Activated CD8-positive, alpha-beta memory T cell treated with anti-CD3 and anti-CD28 coated beads for 24 hours (primary cell): ENCODE data around the gene VEZF1.

Experiments
- DNase-seq: peaks from one replicate; pipeline ENCODE4 v3.0.0-alpha.2; 2020

VEZF1 gene

DNA sequence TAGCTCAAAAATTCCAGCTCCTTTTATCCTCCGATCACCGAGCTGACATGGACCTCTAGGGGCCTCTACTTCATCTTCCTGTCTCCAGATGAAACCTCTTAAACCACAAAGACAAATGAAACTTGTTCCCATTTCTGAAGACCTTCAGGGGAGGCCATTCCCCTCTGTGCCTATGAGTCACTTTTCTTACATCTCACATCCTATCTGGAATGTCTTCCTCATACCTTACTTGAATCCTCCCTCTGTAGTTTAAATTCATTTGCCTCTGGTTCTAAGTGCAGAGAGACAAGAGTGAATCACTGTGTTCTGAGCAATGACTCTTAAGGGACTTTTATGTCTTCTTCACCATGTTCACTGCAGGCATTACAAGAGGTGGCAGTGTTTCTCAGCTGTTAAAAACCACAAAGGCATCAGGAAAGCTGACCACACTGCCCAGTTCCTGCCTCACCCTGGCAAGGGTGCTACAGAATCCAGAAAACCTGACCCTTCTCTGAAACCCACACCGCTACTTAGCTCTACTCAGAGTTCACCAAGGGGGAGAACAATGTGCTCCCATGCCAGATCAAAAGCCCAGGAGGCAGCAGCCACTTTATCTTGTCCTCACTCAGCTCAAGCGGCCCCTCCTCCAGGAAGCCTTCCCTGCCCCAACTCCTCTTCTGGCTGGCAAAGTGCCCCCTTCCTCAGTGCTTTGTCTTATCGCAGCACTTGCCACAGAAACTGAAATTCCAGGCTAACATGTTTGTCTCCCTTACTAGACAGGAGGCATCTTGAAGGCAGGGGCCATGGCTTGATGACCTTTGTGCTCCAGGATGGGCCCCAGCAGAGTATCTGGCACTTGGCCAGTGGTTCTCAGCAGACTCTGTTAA lies 39.3 kb downstream of the VEZF1 start:
- DNase-seq, result no peak

DNA sequence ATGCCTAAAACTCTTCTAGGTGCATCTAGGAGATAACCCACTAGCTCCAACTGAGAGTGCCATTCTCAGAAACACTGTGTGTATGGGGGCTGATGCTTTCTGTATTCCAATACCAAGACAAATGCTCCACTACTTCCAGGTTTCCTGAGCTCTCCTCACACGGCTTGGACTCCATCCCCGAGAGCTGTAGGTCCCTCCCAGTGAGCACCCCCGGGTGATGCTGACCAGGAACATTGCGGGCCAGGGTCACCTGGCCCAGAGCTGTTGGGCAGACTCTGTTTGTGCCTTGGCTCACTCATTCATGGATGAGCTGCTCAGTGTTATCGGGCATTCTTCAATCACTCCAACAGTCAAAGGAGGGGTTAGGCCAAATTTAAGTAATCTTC lies 39.9 kb downstream of the VEZF1 start:
- DNase-seq, result no peak

DNA sequence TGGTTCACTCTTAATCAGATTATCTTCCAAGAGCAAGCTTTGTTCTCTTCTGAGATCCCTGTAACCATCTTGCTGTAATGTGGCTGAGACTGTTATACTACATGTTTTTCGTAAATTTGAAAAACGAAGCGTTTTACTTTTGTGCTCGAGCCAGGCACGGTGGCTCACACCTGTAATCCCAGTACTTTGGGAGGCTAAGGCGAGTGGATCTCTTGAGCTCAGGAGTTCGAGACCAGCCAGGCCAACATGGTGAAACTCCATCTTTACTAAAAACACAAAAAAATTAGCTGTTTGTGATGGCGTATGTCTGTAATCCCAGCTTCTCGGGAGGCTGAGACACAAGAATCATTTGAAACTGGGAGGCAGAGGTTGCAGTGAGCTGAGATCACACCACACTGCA lies 40.7 kb downstream of the VEZF1 start:
- DNase-seq, result no peak

DNA sequence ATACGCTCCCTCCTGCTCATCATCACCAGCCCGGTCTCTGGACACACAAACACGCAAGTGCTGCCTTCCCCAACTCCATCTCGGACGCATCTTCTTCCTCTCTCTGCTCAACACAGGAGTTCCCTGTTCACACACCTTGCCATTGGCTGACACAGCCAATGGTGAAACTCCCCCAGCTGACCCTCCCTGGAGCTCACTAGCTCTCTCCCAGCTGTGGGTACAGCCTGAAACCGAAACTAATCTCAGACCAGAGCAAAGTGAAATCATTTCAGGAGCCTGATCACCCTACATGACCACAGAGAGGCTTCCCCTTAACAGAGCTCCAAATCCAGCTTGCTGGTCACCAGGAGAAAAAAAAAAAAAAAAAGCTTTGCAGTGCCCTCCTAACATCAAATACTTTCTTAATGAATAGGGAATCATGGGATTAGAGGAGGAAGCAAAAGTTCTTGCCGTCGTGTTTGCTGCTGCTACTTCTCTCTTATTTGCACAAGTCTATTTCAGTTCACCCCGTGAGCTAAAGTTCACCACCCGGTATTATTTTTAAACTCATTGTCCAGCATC lies 41.2 kb downstream of the VEZF1 start:
- no peak for DNase-seq

DNA sequence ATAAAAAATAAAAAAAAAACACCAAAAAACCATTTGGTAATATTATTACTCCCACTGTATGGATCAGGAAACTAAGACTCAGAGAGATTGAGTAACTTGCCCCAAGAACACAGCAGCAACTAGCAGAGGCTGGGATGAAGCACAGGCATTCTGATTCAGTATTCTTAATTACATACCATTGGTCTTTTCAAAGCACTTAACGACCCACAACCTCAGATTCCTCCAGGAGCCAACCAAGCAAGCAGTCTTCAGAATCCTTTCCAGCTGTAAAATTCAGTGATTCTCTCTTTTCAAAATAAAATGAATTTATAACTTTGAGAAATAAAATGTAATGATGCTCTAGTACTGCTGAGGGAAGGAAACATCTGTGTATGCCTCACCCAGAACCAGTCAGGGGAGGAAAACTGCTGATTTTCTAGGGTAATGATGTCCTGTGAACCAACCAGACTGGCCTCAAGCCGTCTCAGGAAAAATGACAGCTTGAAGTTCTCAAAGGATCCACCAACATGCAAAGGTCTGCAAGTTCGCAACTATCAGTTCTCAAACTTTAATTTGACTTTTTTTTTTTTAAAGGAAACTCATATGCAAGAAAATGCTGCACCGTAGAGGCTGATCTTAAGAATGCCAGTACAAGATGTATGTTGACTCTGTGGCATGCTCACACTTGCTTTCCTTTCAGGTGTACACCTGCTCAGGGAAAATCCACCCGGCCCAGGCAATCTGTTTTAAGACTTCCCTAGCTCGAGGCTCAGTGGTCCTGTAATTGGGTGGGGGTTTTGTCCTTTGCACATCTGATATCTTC lies 41.9 kb downstream of the VEZF1 start:
- no peak for DNase-seq

DNA sequence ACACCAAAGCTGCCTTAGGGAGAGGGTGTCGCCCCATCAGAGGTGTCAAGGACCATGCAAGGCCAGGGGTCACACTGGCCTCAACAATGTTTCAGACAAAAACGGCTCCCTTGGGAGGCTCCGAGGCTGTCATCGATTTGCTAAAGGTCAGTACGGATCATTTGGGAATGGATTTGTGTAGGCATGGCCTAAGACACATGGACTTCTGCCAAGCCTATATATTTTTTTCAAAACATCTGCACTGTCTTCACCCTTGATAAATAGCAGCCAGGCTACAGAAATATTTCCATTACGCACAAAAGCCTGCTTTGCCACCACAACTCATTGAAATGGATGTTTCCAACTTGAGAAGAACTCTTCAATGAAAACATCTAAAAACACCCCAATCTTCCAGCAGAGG lies 43.1 kb downstream of the VEZF1 start:
- DNase-seq, result no peak

DNA sequence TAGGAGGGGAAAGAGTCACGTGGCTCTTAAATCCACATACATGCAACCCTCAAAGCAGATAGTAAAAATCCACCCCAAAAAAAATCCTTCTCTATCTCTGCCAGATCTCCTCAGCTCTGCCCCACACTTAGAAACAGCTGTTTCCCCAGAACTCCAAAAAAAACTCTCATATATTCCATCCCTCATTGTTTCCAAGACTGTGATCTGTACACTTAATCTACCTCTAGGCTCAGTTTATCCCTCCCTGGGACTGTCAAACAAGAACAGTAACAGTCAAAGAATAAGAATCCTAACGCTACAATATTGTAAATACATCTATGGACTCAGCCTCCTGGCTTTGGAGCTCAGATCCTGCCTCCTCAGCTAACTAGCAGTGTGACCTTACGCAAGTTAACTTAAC lies 44.4 kb downstream of the VEZF1 start:
- DNase-seq, result no peak

DNA sequence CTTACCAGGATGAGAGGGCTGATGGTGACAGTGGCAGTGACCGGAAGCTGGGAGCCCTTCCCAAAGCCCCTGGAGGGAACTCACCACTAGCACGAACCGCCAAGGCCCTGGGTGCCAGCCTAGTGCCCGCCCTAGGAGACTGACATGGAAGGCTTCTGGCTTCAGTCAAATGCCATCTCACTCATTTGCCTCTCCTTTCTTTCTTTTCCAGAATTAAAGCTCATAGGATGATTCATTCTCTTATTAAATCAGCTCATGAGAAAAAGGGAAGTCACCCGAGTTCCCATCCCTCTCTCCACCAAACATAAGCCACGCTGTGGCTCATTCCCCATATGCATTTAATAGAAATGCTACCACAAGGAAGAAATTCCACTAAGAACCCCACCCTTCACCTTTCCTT lies 44.9 kb downstream of the VEZF1 start:
- DNase-seq, result no peak

DNA sequence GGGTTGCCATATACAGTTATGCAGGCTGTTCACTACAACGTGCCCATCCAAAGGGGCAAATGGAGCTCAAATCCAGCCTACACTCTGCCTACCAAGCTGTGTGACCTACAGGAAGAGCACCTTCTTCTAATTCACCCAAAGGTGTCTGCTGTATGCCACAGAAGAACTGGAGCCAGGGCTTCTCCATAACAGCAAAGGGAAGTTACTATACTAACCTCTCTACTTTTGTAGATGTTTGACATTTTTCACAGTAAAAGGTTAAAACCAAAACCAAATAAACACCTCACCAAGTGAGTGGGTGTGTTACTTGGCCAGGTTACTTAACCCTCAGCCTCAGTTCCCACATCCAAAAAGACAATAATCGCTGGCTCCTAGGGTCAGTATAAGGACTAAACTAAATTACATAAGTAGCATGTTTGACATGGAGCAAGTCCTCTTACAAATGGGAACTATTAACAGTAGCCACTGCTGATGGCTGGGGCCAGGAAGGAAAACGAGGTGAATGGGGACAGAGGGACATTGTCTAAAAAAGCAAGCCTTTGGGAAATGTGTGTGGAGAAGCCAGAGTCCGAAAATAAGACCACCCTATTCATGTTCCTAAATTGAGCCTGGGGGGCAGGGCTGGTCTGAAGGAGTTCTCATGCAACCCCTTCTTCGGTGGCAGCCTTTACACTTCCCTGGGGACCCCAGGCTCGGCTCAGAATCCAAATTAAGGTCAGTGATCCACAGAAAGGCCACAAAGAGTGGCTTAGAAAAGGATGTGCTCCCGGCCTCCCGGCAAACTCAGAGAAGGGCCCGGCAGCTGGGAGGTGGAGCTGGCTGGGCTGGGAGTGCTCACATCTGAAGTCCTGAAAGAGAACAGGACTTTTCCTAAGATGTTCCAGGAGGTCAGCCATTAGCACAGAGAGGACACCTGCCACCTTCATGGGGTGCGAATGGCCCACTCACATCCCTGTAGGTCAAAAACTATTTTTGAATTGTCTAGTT lies 46.4 kb downstream of the VEZF1 start:
- no peak for DNase-seq

DNA sequence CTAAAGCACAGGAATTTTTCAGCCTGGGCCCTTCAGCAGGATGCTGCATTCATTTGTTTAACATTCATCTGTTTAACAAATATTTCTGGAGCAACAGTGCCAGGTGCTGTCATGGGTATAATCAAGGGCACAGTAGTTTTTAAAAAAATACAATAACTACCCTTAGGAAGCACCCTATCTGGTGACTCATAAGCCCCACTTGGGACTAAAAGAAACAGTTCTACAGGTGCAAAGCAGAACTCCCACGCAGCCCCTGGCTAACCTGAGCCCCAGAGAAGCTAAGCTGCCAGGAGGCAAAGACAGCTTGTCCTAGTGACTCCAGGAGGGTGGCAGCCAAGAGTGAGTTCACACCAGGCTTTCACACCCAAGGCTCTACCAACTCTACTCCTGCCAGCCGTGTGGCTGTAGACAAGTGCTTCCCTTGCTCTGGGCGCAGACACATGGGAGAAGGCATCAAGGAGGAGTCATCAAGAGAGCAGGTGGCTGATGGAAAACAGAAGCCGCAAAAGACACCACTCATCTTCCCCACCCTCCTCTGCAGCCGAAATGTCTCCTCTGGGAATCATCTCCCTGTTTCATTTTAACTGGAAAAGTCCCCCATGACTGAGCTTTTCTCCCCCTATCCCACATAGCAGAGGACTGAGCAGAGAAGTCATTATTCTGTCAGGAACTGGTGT lies 47.3 kb downstream of the VEZF1 start:
- no peak for DNase-seq

DNA sequence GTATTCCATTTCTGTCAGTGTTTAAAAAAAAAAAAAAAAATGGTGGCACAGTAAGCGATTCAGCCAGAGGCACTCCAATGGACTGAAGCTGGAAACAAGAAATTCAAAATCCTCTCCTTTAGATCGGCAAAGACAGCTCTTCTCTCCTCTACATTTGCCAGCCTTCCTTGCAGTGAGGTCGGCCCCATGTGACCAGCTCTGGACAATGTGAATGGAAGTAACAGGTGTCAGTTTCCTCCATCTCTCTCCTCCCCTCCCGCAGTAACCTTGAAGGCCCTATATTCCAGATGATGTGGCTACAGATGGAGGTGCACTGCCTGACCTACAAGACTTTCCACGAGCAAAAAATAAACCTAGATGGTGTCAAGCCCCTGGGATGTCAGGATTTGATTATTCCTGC lies 47.8 kb downstream of the VEZF1 start:
- DNase-seq, result no peak

DNA sequence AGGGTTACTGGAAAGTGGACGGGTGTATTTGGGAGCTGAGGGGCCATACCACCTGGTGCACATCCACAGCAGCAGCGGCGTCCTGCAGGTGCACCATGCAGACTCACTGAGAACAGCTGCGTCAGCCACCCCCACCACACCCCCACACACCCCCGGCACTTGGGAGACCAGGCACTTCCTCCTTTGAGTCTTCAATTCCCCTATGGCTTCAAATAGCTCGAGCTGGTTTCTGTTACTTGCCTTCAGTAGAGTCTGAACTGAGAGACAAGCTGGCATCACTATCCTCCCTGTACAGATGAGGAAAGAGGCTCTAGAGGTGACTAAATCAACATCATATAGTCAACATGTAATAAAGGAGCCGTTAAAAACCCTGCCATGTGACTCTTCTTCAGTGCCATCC lies 48.3 kb downstream of the VEZF1 start:
- DNase-seq, result no peak

DNA sequence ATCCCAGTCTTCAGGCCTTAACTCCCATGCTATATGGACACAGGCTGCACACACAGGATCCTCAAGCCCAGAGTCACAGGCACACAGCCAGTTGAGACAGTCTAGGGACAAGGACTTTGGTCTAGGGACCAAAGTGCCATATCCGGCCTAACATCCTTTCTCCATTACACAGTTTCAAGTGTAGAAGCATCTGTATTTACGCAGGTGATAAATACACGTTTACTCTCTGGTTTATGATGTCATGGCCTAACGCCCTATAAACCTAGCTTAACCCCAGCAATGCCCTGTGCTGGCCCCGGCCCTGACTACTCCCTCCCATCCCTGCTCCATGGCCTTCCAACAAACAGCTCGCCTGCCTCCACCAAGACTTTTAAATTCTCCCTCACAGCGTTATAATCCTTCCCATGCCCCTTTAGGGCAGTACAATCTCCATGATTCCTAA lies 50.0 kb downstream of the VEZF1 start:
- no peak for DNase-seq

DNA sequence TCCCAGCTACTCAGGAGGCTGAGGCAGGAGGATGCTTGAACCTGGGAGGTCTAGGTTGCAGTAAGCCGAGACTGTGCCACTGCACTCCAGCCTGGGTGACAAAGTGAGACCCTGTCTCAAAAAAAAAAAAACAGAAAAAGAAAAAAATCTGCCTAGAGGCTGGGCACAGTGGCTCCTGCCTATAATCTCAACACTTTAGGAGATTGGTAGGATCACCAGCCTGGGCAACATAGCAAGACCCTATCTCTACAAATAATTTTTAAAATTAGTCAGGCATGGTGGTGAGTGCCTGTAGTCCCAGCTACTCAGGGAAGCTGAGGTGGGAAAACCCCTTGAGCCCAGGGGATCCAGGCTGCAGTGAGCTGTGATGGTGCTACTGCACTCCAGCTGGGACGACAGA lies 50.6 kb downstream of the VEZF1 start:
- no peak for DNase-seq

DNA sequence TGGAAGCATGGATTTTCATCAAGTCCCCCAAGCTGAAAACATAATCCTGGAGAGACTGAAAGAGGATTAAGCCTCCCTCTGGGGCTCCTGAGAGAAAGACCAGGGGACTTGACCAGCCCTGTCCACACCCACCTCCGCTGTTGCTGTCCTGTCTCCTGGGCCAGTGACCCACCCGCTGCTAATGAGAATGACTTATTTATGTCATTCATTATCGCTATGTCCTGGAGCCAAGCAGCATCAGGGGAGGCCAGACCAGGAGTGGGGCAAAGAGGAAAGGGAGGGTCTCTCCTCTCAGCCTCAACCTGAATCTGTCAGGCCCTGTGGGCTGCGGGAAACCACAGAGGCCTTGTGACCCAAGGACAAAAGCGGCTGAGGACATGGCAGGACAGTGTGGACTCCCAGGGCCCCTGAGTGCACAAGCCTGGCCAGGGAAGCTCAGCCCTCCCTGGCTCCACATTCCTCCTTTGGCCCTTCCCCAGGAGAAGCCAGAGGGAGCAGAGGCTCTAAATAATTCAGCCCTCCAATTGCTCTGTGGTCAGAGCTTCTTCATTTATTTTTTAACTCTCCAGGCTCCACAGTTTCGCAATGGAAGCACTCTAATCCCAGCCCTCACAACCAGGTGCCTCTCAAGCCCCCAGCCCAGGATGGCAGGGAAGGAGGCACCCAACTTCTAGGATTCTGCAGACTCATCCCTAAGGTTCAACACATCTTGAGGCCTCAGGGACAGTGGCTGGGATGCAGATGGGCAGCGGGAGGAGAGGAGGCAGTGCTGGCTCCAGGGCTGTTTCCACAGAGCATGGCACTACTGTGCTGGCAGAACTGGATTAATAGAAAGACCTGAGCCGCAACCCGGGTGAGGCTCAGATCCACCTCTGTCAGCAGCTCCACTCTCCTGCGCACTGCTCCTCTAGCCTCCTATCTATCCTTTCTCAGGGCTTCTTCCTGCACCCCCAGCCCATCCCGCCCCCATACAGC lies 51.9 kb downstream of the VEZF1 start:
- DNase-seq, result no peak

DNA sequence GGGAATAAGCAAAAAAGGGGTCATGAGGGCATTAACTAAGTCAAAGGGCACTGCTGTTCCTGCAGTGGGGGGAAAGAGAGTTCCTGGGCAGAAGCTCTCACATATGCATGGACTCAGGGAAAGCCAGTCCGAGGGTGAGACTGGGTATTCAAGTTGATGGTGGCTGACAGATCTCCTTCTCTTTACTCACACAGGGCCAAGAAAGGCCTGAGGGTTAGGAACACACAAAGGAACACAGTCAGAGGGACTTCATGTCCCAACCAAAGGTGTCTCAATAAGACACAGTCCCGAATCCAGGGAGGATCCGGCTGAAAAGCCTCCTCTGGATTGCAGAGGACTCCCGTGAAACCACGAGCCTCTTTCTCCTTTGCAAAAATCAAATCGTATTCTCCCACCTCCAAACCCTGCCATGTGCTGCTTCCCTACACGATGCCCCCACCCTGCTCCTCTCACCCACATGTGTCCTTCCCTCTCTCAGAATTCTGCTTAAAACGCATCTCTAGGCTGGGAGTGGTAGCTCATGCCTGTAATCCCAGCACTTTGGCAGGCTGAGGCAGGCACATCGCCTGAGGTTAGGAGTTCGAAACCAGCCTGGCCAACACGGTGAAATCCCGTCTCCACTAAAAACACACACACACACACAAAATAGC lies 56.4 kb downstream of the VEZF1 start:
- DNase-seq, result no peak

DNA sequence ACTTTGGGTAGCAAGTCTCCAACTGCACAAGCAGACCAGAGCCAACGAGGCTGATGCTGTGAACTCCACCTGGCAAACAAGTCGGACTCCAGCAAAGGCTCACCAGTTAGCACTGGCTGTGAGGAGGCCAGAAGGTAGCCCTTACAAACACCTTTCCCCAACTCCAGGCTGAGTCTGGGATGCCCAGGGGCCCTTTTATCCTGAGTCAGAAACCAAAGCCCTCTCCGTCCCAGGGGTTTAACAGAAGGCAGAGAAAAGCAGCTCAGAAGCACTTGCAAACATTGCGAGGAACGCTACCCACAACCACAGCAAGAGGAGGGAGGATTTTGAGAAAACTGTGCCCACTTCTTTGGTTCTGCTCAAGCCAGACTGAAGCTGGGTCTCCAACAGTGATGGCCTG lies 57.8 kb downstream of the VEZF1 start:
- DNase-seq, result no peak

DNA sequence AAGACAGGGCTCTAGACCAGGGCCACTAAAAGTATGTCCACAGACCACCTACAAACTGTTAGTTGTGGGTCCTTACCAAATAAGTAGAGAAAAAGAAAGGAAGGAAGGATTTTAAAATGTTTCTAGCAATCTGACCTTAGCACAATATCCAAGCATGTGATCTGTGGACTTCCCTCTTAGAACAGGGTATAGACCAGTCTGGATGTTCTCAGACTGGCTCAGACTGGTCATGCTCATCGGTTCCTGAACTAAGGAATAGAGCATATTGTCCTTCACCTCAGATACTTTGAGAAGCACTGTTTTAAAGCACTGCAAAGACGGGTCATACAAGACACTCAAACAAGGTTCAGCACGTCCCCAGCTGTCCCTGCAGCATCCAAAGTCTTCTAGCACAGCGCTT lies 58.7 kb downstream of the VEZF1 start:
- no peak for DNase-seq

DNA sequence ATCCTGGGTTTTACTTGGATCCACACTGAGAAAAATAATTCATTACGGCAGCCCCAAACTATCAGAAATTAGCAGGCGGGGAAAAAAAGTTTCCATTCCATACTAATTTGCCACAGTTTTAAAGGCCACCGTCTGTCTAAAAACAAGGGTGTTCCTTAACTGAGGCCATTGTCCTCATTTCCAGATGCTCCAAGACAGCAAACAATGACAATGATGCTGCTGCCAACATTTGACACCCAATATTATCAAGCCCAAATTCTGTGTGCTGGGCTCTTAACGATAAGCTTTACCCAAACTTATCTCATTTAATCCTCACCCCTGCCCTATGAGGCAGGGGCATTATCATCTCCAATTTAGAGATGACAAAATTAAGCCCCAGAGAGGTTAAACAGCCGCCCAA lies 59.1 kb downstream of the VEZF1 start:
- DNase-seq, result no peak

DNA sequence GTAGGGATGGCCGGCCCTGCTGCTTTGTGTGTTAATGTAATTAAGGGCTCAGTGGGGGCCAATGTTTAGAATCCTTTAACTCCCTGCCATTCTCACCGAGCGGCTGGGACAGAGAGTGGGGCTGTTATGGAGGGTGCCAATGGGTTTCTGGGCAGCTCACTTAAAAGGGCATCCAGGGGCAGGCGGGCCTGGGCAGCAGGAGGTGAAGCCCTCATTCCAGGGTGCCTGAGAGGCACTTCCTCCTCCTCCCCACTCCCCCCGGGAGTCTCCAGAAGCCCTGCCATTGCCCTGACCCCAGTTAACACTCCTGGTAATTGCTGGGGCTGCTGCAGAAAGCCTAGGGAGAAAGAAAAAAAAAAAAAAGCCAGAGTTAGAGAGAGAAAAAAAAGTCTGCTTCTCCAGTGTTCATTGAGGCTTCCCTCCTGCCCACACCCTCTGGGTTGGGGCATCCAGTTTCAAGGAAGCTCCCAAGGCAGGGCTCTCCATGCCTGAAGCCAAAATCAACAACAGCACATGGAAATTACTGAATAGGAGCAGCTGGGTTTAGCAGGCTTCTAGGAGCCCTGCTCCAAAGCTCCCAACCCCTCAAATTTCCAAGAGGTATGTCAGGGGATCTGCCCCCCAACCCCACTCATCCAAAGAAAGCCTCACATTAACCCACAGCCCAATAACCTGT lies 60.9 kb downstream of the VEZF1 start:
- DNase-seq, result no peak
